OCI-LY3 (cell line): ENCODE data around the gene SLC5A8.

Experiments used
- H2AFZ ChIP-seq: fragments of 200-600, 300-600 bp; shearing (Covaris generic); 2 replicates; pipeline ENCODE4 v1.6.0; 2014; ENCODE audit warnings: antibody characterized with exemption, low read depth, low read length
- H3K27ac ChIP-seq: fragments of 200-600, 300-600 bp; sonication (generic); 2 replicates; pipeline ENCODE4 v1.5.1; 2014; ENCODE audit warnings: mild to moderate bottlenecking, low read length, moderate library complexity, mixed read lengths
- H3K27me3 ChIP-seq: fragments of 200-600, 300-600 bp; sonication (generic); 2 replicates; pipeline ENCODE4 v1.6.1; 2014; ENCODE audit warnings: low read depth, low read length, mixed read lengths
- H3K36me3 ChIP-seq: fragments of 200-600, 300-600 bp; sonication (generic); replicated peaks from 2 replicates; pipeline ENCODE3; 2014; ENCODE audit warnings: low read depth, low read length, mixed read lengths
- H3K4me1 ChIP-seq: fragments of 300-600, 200-600 bp; sonication (generic); 2 replicates; pipeline ENCODE4 v1.6.1; 2014; ENCODE audit warnings: low read length, mixed read lengths
- H3K4me2 ChIP-seq: fragments of 200-600, 300-600 bp; sonication (generic); 2 replicates; pipeline ENCODE4 v1.6.1; 2014; ENCODE audit warnings: low read length, mixed read lengths
- H3K4me3 ChIP-seq: fragments of 300-600, 200-600 bp; sonication (generic); 2 replicates; pipeline ENCODE4 v1.5.1; 2014; ENCODE audit warnings: antibody characterized with exemption, mild to moderate bottlenecking, low read length, moderate library complexity
- H3K79me2 ChIP-seq: fragments of 300-600, 200-600 bp; shearing (Covaris generic); 2 replicates; pipeline ENCODE4 v1.6.1; 2014; ENCODE audit warnings: mild to moderate bottlenecking, low read length, mixed read lengths
- H3K9ac ChIP-seq: fragments of 300-600, 200-600 bp; shearing (Covaris generic); 2 replicates; pipeline ENCODE4 v1.6.0; 2014; ENCODE audit warnings: mild to moderate bottlenecking, low read length, moderate library complexity
- H3K9me3 ChIP-seq: fragments of 200-600, 300-600 bp; shearing (Covaris generic); 2 replicates; pipeline ENCODE4 v1.6.1; 2014; ENCODE audit warnings: low read length, mixed read lengths; ENCODE audit not compliant: insufficient read depth
- H4K20me1 ChIP-seq: fragments of 200-600, 300-600 bp; sonication (generic); 2 replicates; pipeline ENCODE4 v1.6.1; 2016; ENCODE audit warnings: low read length, mixed read lengths; ENCODE audit not compliant: insufficient read depth
- CTCF ChIP-seq: fragments of 200-600, 300-600 bp; sonication (generic); IDR thresholded peaks from 2 replicates; pipeline ENCODE4 v1.5.1; 2014; ENCODE audit warnings: antibody characterized with exemption, low read length, low read depth
- EZH2phosphoT487 ChIP-seq: fragments of 200-600 bp; shearing (Covaris generic); IDR thresholded peaks from 2 replicates; pipeline ENCODE4 v1.6.1; 2018; ENCODE audit warnings: antibody characterized with exemption, mixed run types, low read depth

Gene SLC5A8

GRCh38 chr12:101173197-101173749 lies 36.8 kb downstream of the SLC5A8 start:
- Histone ChIP-seq H3K4me1 (no peaks in the 10 kb centered on the region), H4K20me1 (no peaks in the 10 kb centered on the region), H3K79me2 (no peaks in the 10 kb centered on the region), H3K4me3 (no peak overlapping the region), H3K27ac (no peak overlapping the region), H3K9ac (no peak overlapping the region), H3K36me3 (no peaks in the 10 kb centered on the region), H3K4me2 (no peak overlapping the region), H2AFZ (no peak overlapping the region), H3K27me3 (no peaks in the 10 kb centered on the region; the same call in 1 of the 2 replicates), H3K9me3 (no peaks in the 10 kb centered on the region; the same call in 1 of the 2 replicates)
- TF ChIP-seq EZH2phosphoT487, result no peak
- no peak for TF ChIP-seq CTCF

- Histone ChIP-seq H3K4me1 (no peaks in the 10 kb centered on the region), H4K20me1 (no peaks in the 10 kb centered on the region), H3K27me3 (peaks cover under 1% of the 10 kb centered on the region; the same call in 1 of the 2 replicates), H3K27ac (no peak overlapping the region), H3K9ac (no peak overlapping the region), H3K36me3 (no peaks in the 10 kb centered on the region), H2AFZ (no peak overlapping the region), H3K4me2 (no peak overlapping the region), H3K9me3 (no peaks in the 10 kb centered on the region; the same call in 1 of the 2 replicates), H3K4me3 (no peak overlapping the region), H3K79me2 (no peaks in the 10 kb centered on the region)
- TF ChIP-seq CTCF (peak; percentile 29; the same call in 1 of the 2 replicates), EZH2phosphoT487 (no peak)
Measured at GRCh38 chr12:101172316-101172715, 37.7 kb downstream of the SLC5A8 start.

GRCh38 chr12:101168001-101168400 lies 42.0 kb downstream of the SLC5A8 start:
- no peak overlapping the region for H2AFZ ChIP-seq
- H3K36me3 ChIP-seq, result no peaks in the 10 kb centered on the region
- no peak overlapping the region for H3K27ac ChIP-seq
- no peak overlapping the region for H3K9ac ChIP-seq
- no peak for TF ChIP-seq CTCF
- TF ChIP-seq EZH2phosphoT487, result no peak
- H3K4me3 ChIP-seq, result no peak overlapping the region
- H3K4me1 ChIP-seq, result no peaks in the 10 kb centered on the region
- no peaks in the 10 kb centered on the region for H4K20me1 ChIP-seq
- H3K27me3 ChIP-seq, result peaks cover 18% of the 10 kb centered on the region
- H3K9me3 ChIP-seq, result no peaks in the 10 kb centered on the region
- H3K79me2 ChIP-seq, result no peaks in the 10 kb centered on the region
- H3K4me2 ChIP-seq, result no peak overlapping the region

GRCh38 chr12:101166866-101167265 lies 43.2 kb downstream of the SLC5A8 start:
- no peak overlapping the region for H3K9ac ChIP-seq

More at GRCh38 chr12:101166866-101167265, 43.2 kb downstream of the SLC5A8 start:
- Histone ChIP-seq H3K79me2 (no peaks in the 10 kb centered on the region), H3K4me2 (no peak overlapping the region), H3K27ac (no peak overlapping the region), H2AFZ (no peak overlapping the region), H3K4me3 (no peak overlapping the region), H3K27me3 (peaks cover 18% of the 10 kb centered on the region), H3K9me3 (no peaks in the 10 kb centered on the region), H3K4me1 (no peaks in the 10 kb centered on the region), H4K20me1 (no peaks in the 10 kb centered on the region), H3K36me3 (no peaks in the 10 kb centered on the region)
- TF ChIP-seq CTCF, result no peak
- TF ChIP-seq EZH2phosphoT487, result no peak
